NCI-H345 treated with DMSO at 0.1 percent for 48 hours (cell line): Measurements from ENCODE around the gene CAMP.
"Not testable (repeated sequence)": the region's sequence is repeated elsewhere in the genome, so short reads cannot be mapped to it uniquely, and the experiment has no call there.

Experiments used
- DNase-seq: peaks from one replicate; lab custom pipeline; 2025; ENCODE audit not compliant: unreplicated experiment; lab: John Stamatoyannopoulos, UW

CAMP gene, protein sequence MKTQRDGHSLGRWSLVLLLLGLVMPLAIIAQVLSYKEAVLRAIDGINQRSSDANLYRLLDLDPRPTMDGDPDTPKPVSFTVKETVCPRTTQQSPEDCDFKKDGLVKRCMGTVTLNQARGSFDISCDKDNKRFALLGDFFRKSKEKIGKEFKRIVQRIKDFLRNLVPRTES

DNA sequence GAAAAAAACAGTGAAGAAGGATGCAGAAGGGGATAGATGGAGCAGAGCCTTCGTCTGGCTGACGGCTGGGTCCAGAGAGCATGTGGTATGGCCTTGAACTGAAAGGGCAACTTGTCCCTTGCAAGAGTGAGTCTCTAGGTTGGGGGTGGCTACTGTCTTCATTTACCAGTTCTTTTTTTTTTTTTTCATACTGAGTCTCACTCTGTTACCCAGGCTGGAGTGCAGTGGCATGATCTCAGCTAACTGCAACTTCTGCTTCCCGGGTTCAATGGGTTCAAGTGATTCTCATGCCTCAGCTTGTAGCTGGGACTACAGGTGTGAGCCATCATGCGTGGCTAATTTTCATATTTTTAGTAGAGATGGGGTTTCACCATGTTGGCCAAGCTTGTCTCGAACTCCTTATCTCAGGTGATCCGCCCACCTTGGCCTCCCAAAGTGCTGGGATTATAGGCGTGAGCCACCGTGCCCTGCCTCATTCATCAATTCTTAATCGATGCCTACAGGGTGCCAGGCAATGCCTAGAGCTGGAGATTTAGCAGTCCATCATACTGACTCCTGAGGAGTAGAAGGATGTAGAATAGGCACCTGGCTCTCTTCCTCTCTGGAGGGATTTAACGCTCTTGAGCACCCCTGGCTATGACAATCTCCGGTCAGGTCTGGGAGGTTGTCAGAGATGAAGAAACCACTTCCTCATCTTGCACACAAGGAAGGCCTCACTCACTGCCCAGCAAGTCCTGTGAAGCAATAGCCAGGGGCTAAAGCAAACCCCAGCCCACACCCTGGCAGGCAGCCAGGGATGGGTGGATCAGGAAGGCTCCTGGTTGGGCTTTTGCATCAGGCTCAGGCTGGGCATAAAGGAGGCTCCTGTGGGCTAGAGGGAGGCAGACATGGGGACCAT is at the start of gene CAMP:
Gene CAMP, plus strand, starts transcription at position 880 of the 898 bp plus-strand sequence. Its CDS starts 17 bp downstream, at position 897.
- no peak for DNase-seq

DNA sequence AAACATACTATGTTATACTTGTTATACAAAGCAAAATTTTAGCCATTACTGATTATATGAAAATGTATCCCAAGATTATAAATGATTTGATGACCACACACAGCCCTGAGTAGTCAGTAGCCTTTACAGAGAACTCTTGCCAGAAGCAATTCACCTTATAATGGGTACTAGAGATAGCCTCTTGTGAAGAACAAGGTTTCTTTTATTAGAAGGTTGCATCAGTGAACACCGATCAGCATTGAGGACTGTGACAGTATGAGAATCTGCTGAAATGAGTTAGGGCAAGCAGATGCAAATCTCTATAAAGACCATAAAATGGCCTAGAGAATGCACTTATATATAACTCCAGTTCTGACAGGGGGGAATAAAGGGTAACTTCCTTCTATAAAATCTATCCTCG is 45.2 kb upstream of the CAMP start:
- DNase-seq: no peak

DNA sequence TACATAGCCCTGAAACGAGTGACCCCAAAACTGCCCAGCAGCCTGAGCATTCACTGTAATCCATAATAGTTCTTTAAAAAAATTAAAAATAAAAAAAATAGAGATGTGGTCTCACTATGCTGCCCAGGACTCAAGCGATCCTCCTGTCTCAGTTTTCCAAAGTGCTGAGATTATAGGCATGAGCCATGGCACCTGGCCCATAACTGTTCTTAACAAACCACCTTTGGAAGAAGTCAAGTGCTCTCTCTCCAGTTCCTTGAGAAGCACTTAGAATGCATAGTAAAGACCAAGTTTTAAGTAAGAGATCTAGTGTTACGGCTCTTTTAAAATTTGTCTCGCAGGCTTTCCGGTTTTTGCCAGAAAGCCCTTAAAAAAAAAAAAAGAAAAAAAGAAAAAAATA is 43.3 kb upstream of the CAMP start:
- no peak for DNase-seq

DNA sequence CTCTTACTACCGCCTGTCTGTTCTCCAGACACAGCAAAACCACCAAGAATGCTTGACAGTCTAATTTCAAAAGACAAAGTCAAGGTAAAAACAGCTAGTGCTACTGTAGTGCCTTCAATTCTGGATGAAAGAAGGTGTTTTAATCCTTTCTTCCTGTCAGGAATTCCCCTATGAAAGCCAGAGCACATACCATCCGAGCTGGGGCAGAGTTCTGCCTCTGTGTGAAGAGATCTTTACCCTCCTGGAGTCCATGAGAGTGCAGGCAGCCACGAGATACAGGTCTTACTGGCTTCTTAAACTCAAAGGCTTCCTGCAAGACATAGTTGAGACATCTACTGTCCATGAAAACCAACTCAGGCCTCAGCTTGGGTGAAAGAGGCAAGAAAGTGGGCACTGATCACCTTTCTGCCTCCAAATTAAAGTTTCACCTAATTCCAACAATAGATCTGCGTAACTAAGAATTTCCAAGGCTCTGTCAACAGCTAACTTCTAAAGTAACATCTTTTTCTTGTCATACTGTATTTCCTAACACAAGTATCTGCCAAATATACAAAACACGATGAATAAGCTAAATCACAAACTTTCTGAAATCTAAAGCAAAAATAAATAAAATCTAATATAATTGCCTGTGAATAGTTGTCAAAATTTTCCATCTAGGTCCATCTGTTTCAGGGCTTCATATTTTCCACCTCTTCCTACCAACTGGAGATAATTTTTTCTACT is 42.6 kb upstream of the CAMP start:
- no peak for DNase-seq

DNA sequence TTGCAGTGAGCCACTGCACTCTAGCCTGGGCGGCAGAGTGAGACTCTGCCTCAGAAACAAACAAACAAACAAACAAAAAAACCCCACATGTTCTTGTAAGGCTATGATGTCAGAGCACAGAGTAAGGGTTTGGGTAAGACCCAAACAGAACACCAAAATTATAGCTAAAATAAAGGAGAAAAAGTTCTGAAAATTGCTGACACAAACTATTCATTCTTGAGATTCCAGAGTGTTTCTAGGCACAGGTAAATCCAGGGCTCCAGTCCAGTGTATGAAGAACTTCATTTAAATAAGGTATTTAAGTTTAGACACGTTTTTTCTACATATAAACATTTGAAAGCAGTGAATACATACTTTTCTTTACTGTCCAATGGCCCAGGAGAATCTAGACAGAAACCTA is 39.0 kb upstream of the CAMP start:
- DNase-seq: no peak

DNA sequence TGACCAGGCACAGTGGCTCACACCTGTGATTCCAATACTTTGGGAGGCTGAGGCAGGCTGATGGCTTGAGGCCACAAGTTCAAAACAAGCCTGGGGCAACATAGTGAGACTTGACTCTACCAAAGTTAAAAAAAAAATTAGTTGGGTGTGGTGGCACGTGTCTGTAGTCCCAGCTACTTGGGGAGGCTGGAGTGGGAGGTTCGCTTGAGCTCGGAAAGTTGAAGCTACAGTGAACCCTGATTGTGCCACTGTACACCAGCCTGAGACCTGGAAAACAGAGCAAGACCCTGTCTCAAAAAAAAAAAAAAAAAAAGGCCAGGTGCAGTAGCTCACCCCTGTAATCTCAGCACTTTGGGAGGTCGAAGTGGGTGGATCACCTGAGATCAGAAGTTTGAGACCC is 38.2 kb upstream of the CAMP start:
- no peak for DNase-seq

DNA sequence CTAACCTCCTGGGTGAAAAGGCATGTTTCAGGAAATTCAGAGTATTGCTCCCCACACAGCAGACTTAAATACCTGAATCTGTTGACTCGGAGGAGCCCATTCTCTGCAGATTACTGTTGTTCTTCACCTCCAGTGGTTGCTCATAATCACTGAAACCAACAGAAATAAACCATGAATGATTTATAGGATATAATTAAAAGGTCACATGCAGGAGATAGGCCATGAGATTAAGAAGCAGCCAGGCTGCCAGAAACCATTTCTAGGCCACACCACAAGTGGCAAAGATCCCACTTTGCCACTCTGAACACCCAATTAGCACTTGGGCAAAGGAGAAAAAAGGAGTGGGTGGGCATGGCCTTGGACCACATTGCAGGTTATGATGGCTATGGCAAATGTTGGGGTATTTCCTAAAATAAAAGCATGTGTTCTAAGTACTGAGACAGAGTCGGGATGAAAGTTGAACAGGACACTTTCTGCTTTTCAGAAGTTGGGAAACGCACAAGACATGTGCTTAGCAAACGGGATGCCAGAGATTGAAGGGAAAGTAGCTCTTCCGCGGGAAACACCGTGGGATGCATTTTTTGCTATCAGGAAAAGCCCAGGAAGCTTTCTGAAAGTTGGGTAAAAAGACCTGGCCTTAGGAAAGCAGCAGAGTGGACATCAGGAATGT is 36.5 kb upstream of the CAMP start:
- no peak for DNase-seq

DNA sequence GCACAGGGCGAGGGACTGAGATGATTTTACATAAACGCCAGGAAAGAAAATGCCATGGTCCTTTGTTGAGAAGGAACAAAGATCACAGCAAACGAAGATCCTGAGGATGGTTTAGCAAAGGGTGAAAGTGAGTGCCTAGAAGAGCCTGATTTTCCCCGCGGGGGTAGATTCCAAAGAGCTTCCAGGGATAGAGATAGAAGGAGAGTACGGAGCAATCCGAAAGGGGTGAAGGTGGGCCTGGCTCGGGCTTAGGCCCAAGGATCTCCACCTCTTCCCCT is 36.1 kb upstream of the CAMP start:
- DNase-seq: no peak

DNA sequence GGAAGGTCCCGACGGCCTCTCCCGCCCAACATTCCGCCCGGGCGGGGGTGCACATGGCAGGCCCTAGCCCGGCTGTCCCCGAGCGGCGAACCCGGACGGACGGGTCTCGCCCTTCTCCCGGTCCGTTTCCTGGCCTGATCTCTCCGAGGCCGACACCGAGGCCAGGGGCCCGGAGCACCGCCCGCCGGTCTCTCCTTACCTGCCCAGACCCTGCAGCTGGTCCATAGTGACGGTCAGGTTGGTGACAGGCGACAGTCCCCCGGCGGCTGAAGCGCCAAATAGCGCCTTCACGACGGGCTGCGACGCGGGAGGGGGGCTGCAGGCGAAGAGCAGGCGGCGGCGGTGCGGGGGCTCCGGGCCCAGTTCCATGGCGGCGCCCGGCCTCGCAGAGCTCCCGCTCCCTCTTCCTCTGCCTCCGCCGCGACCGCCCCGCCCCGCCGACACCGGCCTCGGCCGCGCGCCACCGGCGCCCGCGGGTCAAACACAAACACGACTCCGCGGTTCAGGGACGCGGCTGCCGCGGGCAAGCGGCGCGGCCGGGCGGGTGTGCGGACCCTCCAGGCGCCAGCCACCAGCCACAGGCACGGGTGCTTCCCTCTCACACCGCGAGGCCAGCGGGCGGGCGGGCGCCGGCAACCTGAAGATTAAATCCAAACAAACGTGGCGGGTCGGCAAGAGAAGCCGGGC is 35.6 kb upstream of the CAMP start:
- DNase-seq: no peak

DNA sequence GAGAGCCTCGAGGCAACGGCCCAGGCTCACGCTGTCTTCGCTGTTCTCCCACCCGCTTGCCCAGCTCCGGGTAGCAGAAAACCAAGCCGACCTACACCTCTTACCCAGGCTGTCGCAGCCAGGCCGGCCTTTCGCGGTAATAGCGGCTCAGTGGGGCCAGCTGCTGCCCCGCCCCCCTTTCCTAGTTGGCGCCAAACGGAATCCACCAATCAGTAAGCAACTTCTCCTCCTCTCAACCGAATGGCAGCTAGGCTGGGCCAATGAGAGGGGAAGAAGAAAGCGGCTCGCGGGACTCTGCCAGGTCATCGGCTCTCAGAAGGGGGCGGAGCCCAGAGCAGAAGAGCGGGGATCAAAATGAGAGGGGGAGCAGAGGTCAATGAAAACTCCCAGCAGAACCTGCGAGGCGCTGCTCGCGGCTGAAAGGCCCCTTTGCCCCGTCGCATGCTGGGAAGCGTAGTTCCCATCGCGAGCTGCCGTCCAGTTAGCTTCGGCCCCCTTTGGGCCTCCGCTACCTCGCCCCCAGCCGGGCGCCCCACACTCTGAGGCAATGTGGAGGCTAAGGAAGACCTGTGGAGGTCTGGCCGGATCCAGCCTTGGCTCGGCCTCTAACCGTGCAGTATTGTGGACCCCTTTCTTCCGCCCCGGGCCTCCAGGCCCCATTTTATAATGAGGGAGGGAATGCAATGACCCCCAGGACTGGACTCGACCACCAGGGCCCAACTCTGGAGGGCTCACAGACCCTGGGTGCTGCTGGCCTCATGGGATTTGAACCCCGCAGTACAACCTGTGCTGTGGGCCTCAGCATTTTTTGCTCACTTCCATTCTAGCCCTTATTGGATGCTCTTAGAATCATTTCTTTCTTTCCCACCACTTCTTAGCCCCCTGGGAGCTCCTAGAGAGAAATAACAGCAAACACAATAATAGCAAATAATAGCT is 34.8 kb upstream of the CAMP start, which contains the start of gene CDC25A:
Gene CDC25A, minus strand, starts transcription at position 152 of the 936 bp plus-strand sequence. CDS start 470 bp downstream, outside the sequence.
- peak; percentile 93 for DNase-seq

DNA sequence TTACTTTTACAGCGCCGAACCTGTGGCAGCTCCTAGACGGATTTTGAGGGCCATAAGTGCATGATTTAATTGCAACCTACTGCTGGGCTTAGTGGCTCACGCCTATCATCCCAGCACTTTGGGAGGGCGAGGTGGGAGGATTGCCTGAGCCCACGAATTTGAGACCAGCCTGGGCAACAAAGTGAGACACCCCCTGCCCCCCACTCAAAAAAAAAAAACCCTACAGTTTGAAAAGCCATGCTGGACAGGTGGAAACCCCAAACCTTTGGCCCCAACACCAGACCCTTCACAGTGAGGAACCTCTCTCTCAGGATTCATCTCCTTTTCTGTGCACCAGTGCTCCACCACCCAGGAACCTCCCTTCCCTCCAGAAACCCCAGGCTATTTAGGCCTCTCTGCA is 34.0 kb upstream of the CAMP start:
- DNase-seq: no peak

DNA sequence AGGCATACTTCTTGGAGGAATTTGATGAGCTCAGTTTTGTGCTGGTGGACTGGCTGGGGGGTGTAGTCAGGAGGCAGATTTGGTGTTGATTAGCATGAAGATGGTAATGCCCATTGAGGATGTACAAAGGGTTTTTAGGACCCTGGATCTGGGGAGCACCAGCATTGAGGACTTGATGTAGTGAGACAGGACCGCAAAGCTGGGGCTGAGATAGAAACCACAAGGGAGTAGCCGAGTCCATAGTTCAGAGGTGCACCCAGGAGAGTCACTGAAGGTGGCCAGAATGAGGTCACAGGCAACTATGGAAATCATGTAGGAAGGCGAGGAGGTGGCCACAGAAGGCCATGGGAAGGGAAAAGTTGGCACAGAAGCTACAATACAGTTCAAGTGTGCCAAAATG is 32.4 kb upstream of the CAMP start:
- DNase-seq: no peak

DNA sequence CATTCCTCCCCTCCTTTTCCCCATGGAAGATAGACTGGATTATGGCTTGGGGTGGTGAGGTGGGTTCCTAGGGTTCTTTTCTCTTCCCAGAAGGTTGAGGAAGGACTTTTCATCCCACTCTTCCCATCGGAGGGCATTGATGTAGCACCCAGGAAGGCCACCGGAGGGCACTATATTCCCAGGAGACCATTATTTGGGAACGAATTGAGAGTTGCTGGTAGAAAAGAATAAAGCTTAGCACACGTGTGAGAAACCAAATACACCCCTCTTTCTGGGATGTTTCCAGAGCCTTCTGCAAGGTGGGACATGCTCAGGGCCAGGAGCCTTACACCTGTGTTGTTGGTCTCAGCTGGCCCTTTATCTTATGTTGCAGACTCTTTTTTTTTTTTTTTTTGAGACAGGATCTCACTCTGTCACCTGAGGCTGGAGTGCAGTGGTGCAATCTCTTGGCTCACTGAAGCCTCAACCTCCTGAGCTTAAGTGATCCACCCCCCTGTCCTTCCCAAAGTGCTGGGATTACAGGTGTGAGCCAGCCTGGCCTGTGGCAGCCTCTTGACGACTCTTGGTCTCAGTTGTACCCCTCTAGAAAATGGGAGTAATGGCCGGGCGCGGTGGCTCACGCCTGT is 28.7 kb upstream of the CAMP start:
- peak; percentile 24 for DNase-seq

DNA sequence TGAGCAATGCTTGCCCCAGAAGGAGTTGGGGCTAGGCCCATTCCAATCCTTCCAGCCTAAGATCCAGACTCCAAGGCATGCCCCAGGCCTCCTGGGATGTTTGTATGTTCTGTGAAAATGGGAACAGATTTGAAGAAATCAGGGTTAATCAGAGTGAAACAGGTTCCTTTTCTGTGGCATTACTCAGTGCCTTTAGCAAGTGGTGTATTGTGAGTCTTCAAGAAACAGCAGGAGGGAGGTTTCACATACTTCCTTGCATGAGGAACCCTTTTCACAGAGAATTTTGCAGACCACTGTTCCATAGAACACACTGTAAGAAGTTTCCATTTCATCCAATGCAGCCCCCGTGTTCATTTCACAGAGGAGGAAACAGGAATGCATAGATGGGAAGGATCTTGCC is 26.7 kb upstream of the CAMP start:
- DNase-seq: no peak

DNA sequence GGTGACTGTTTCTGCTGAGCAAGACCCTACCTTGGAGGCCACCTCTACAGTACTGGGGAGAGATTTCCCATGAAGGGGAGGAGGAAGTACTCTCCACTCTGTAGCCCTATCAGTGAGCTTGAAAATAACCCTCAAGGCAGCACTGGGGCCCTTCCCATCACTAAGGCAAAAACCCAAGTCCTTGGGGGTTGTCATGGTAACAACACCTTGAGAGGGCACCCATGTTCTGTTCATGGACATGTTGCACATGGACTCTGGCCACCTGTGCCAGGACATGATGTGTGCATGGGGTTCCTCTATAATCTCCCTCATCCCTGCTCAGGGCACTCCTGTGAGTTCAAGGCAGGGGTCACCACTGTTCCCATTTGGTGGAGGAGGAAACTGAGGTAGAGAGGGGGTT is 24.2 kb upstream of the CAMP start:
- DNase-seq: no peak

DNA sequence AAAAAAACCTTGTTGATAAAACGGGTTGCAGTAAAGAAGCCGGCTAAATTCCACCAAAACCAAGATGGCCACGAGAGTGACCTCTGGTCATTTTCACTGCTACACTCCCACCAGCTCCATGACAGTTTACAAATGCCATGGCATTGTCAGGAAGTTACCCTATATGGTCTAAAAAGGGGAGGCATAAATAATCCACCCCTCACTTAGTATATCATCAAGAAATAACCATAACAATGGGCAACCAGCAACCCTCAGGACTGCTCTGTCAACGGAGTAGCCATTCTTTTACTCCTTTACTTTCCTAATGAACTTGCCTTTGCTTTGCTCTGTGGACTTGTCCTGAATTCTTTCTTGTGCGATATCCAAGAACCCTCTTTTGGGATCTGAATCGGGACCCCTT is 20.7 kb upstream of the CAMP start:
- no peak for DNase-seq

DNA sequence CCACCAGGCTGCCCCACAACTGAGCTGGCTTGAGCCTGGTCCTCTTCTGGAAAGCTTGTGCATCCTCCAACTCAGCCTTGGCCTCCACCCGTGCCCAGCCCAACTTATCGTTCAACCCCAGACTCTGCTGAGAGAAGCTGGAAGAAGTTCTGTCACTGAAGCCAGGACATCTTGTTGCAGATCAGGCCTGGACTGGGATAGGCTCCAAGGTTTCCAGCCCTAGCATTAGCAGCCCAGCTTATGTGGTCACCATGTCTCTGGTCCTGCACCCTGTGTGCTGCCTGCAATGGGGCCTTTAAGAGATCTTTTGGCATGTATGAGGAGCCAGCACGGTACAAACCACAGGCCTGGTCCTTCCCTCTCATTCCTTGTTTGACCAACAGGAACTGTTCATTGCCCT is 15.2 kb upstream of the CAMP start:
- no peak for DNase-seq

DNA sequence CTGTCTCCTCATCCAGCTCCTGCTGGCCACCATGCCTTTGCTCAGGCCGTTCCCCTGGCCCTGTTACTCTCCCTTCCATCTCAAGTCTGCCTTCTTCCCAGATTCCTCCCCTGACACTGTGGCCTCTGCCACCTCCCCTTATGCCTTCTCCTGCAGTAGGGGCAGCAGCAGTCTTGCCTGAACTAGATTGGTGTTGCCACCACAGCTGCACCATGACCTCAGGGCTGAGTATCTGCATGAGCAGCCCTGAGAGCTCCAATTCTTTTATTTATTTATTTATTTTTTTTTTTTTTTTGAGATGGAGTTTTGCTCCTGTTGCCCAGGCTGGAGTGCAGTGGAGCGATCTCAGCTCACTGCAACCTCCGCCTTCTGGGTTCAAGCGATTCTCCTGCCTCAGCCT is 13.8 kb upstream of the CAMP start:
- no peak for DNase-seq

DNA sequence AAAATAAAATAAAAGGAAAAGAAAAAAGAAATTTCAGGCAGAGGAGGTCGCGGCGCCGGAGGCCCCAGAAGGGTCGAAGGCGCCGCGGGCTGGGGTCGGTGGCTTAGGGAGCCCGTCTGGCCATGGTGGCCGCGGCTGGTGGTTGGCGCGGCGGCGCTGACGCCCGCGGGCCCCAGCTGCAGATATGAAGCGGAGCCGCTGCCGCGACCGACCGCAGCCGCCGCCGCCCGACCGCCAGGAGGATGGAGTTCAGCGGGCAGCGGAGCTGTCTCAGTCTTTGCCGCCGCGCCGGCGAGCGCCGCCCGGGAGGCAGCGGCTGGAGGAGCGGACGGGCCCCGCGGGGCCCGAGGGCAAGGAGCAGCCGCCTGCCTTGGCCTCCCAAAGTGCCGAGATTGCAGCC is 12.8 kb upstream of the CAMP start:
- DNase-seq: not testable (repeated sequence)
